Activated CD4-positive, alpha-beta T cell treated with anti-CD3 and anti-CD28 coated beads for 36 hours (primary cell): Measurements from ENCODE around the gene PRM3. TPM values are rescaled to one million over a fixed set of nuclear protein-coding genes. Genes with fewer than 3 reads are reported as not detected.
"Not testable (repeated sequence)": the region's sequence is repeated elsewhere in the genome, so short reads cannot be mapped to it uniquely, and the experiment has no call there.

Experiments
- ATAC-seq: fragments of 200-7000 bp; cut with Tn5 transposase; one replicate; pipeline ENCODE4 v1.10.0; 2021; ENCODE audit warnings: mild to moderate bottlenecking, moderate library complexity
- CTCF ChIA-PET: fragments of 350-600 bp; sonication (Branson Sonifier 250); formaldehyde crosslinking; loops from one replicate; lab custom pipeline; 2021; ENCODE audit warnings: antibody characterized with exemption; lab: Charles Lee
- POLR2A ChIA-PET: fragments of 350-600 bp; sonication (Branson Sonifier 250); formaldehyde crosslinking; loops from one replicate; lab custom pipeline; 2021; ENCODE audit warnings: antibody characterized with exemption, inconsistent platforms; lab: Charles Lee
- DNase-seq: peaks from one replicate; pipeline ENCODE4 v3.0.0-alpha.2; 2020
- H3K27ac Mint-ChIP-seq: one replicate; pipeline ENCODE4 v1.8.0; 2021; ENCODE audit warnings: mixed read lengths
- H3K27me3 Mint-ChIP-seq: one replicate; pipeline ENCODE4 v1.8.0; 2021; ENCODE audit warnings: mixed read lengths
- H3K36me3 Mint-ChIP-seq: one replicate; pipeline ENCODE4 v1.8.0; 2021; ENCODE audit warnings: low read depth, mixed read lengths
- H3K4me1 Mint-ChIP-seq: one replicate; pipeline ENCODE4 v1.8.0; 2021; ENCODE audit warnings: mixed read lengths
- H3K4me3 Mint-ChIP-seq: one replicate; pipeline ENCODE4 v1.8.0; 2021; ENCODE audit warnings: mild to moderate bottlenecking, moderate library complexity, mixed read lengths
- H3K9me3 Mint-ChIP-seq: one replicate; pipeline ENCODE4 v1.8.0; 2021; ENCODE audit warnings: low read depth, mixed read lengths
- intact Hi-C, 2 experiments: fragments of 100-400 bp; cut with DNase I in 1 of 2; cut with micrococcal nuclease in 1 of 2; formaldehyde crosslinking; loops; one replicate each; pipeline versions ENCODE4 v1.14.2 to v1.15.1; 2022 to 2024; cut with DNase I, micrococcal nuclease
- total RNA-seq, 2 experiments: library from RNA; stranded (reverse); gene quantifications; one replicate each; pipeline ENCODE4 v1.2.3, GENCODE V29; 2021

Gene PRM3
- total RNA-seq, 2 experiments from 2014 or later = not detected

- Mint-ChIP-seq H3K27me3 (no peaks in the 10 kb centered on the region), H3K27ac (no peak overlapping the region), H3K4me3 (no peak overlapping the region), H3K36me3 (no peaks in the 10 kb centered on the region), H3K9me3 (no peaks in the 10 kb centered on the region), H3K4me1 (peaks cover 28% of the 10 kb centered on the region)
- DNase-seq (no peak), ATAC-seq (no peak)
- intact Hi-C loops = loop anchor here (2.0 to 5.0 kb wide), 3 partner anchors 31 to 57 kb away; partner anchors contain the start of gene SOCS1 (in 1 of the 2)
- CTCF ChIA-PET = no interaction called here
- POLR2A ChIA-PET = no interaction called here
Measured at GRCh38 chr16:11295672-11296071, 22.2 kb upstream of the PRM3 start.

GRCh38 chr16:11292076-11292748, 18.8 kb upstream of the PRM3 start:
- intact Hi-C loops = no loop called here
- POLR2A ChIA-PET = interaction anchor here (0.6 kb wide), 1 partner anchor 28 kb away, joined by 3 read pairs; no protein-coding TSS in a partner anchor
- Mint-ChIP-seq H3K27me3 (peaks cover 2% of the 10 kb centered on the region), H3K9me3 (no peaks in the 10 kb centered on the region), H3K36me3 (no peaks in the 10 kb centered on the region), H3K4me3 (no peak overlapping the region), H3K4me1 (peaks cover 12% of the 10 kb centered on the region), H3K27ac (no peak overlapping the region)
- CTCF ChIA-PET = interaction anchor here (0.7 to 1.1 kb wide), 2 partner anchors 35 to 36 kb away, joined by 3 read pairs; partner anchors contain the start of gene SOCS1
- DNase-seq (no peak), ATAC-seq (no peak)

GRCh38 chr16:11291091-11291703, 17.8 kb upstream of the PRM3 start:
- ChIA-PET CTCF (interaction anchor here (0.9 to 1.1 kb wide), 2 partner anchors 12 to 35 kb away, joined by 3 read pairs; partner anchors contain the start of gene SOCS1), POLR2A (no interaction called here)
- Mint-ChIP-seq H3K36me3 (no peaks in the 10 kb centered on the region), H3K4me3 (no peak overlapping the region), H3K27me3 (peaks cover 2% of the 10 kb centered on the region), H3K4me1 (peaks cover 11% of the 10 kb centered on the region), H3K9me3 (no peaks in the 10 kb centered on the region), H3K27ac (no peak overlapping the region)
- intact Hi-C loops = no loop called here
- ATAC-seq = no peak
- no peak for DNase-seq

GRCh38 chr16:11290102-11290893, 16.9 kb upstream of the PRM3 start:
- DNase-seq (no peak), ATAC-seq (no peak)
- H3K36me3 Mint-ChIP-seq = no peaks in the 10 kb centered on the region
- intact Hi-C loops = no loop called here
- no peak overlapping the region for H3K27ac Mint-ChIP-seq
- CTCF ChIA-PET = no interaction called here
- H3K27me3 Mint-ChIP-seq = peaks cover 2% of the 10 kb centered on the region
- POLR2A ChIA-PET = no interaction called here
- no peaks in the 10 kb centered on the region for H3K9me3 Mint-ChIP-seq
- H3K4me3 Mint-ChIP-seq = no peak overlapping the region
- peaks cover 20% of the 10 kb centered on the region for H3K4me1 Mint-ChIP-seq

GRCh38 chr16:11289696-11290095, 16.3 kb upstream of the PRM3 start:
- intact Hi-C loops, CTCF ChIA-PET, H3K4me3 Mint-ChIP-seq, ATAC-seq, H3K27me3 Mint-ChIP-seq, H3K9me3 Mint-ChIP-seq, H3K27ac Mint-ChIP-seq, POLR2A ChIA-PET, H3K36me3 Mint-ChIP-seq, DNase-seq: not testable (repeated sequence)
- peaks cover 22% of the 10 kb centered on the region for H3K4me1 Mint-ChIP-seq

- H3K36me3 Mint-ChIP-seq = no peaks in the 10 kb centered on the region
- H3K9me3 Mint-ChIP-seq = no peaks in the 10 kb centered on the region
- H3K27ac Mint-ChIP-seq = no peak overlapping the region
- intact Hi-C loops = no loop called here
- ChIA-PET POLR2A (no interaction called here), CTCF (no interaction called here)
- ATAC-seq = no peak
- H3K4me1 Mint-ChIP-seq = peaks cover 22% of the 10 kb centered on the region
- DNase-seq = no peak
- no peak overlapping the region for H3K4me3 Mint-ChIP-seq
- H3K27me3 Mint-ChIP-seq = peaks cover 2% of the 10 kb centered on the region
Measured at GRCh38 chr16:11289202-11289601, 15.8 kb upstream of the PRM3 start.

- ChIA-PET POLR2A (no interaction called here), CTCF (interaction anchor here (0.7 kb wide), 1 partner anchor 68 kb away, joined by 3 read pairs; no protein-coding TSS in a partner anchor)
- H3K36me3 Mint-ChIP-seq = no peaks in the 10 kb centered on the region
- H3K27ac Mint-ChIP-seq = peak overlapping the region; percentile 1
- ATAC-seq (peak; percentile 85), DNase-seq (no peak)
- no peaks in the 10 kb centered on the region for H3K9me3 Mint-ChIP-seq
- intact Hi-C loops = no loop called here
- peaks cover 22% of the 10 kb centered on the region for H3K4me1 Mint-ChIP-seq
- H3K4me3 Mint-ChIP-seq = no peak overlapping the region
- peaks cover 2% of the 10 kb centered on the region for H3K27me3 Mint-ChIP-seq
Measured at GRCh38 chr16:11285842-11286241, 12.4 kb upstream of the PRM3 start.

- POLR2A ChIA-PET = no interaction called here
- H3K27me3 Mint-ChIP-seq = no peaks in the 10 kb centered on the region
Measured at GRCh38 chr16:11283820-11284248, 10.4 kb upstream of the PRM3 start.

GRCh38 chr16:11280616-11281522, 7.4 kb upstream of the PRM3 start, which contains the start of gene PRM1:
Gene PRM1, minus strand, starts transcription at chr16:11281330. Its CDS starts 92 bp downstream, at chr16:11281238.
- no peak for ATAC-seq
- no peak within 1 kb of the TSS for H3K4me3 Mint-ChIP-seq
- DNase-seq = no peak
- peaks cover 8% of the 10 kb centered on the region for H3K4me1 Mint-ChIP-seq
- H3K9me3 Mint-ChIP-seq = no peaks in the 10 kb centered on the region
- no peaks in the 10 kb centered on the region for H3K36me3 Mint-ChIP-seq
- ChIA-PET CTCF (no interaction called here), POLR2A (no interaction called here)
- H3K27me3 Mint-ChIP-seq = no peaks in the 10 kb centered on the region
- no peak within 1 kb of the TSS for H3K27ac Mint-ChIP-seq
- intact Hi-C loops = no loop called here

More at GRCh38 chr16:11283820-11284248, 10.4 kb upstream of the PRM3 start:
- peaks cover 22% of the 10 kb centered on the region for H3K4me1 Mint-ChIP-seq
- H3K9me3 Mint-ChIP-seq = no peaks in the 10 kb centered on the region
- H3K36me3 Mint-ChIP-seq = no peaks in the 10 kb centered on the region
- no peak for DNase-seq
- H3K4me3 Mint-ChIP-seq = no peak overlapping the region
- intact Hi-C loops = no loop called here
- no peak overlapping the region for H3K27ac Mint-ChIP-seq
- CTCF ChIA-PET = interaction anchor here (0.8 to 1.8 kb wide), 3 partner anchors 88 to 320 kb away, joined by 3 to 6 read pairs (median 5); no protein-coding TSS in a partner anchor
- ATAC-seq = no peak

GRCh38 chr16:11278681-11279628, 5.5 kb upstream of the PRM3 start:
- ChIA-PET POLR2A (no interaction called here), CTCF (interaction anchor here (0.6 to 0.7 kb wide), 2 partner anchors 311 to 343 kb away, joined by 3 read pairs; no protein-coding TSS in a partner anchor)
- no peaks in the 10 kb centered on the region for H3K4me1 Mint-ChIP-seq
- intact Hi-C loops = no loop called here
- ATAC-seq (peak; percentile 23), DNase-seq (no peak)
- no peak overlapping the region for H3K4me3 Mint-ChIP-seq
- no peaks in the 10 kb centered on the region for H3K36me3 Mint-ChIP-seq
- no peaks in the 10 kb centered on the region for H3K9me3 Mint-ChIP-seq
- H3K27me3 Mint-ChIP-seq = no peaks in the 10 kb centered on the region
- H3K27ac Mint-ChIP-seq = no peak overlapping the region
